ENCODE data around the gene AKAP8. TPM values are rescaled to one million over a fixed set of nuclear protein-coding genes. Genes with fewer than 3 reads are reported as not detected.

The AKAP8 gene
- total RNA-seq, 1 donor from 2014 or later: 37.0 TPM

DNA sequence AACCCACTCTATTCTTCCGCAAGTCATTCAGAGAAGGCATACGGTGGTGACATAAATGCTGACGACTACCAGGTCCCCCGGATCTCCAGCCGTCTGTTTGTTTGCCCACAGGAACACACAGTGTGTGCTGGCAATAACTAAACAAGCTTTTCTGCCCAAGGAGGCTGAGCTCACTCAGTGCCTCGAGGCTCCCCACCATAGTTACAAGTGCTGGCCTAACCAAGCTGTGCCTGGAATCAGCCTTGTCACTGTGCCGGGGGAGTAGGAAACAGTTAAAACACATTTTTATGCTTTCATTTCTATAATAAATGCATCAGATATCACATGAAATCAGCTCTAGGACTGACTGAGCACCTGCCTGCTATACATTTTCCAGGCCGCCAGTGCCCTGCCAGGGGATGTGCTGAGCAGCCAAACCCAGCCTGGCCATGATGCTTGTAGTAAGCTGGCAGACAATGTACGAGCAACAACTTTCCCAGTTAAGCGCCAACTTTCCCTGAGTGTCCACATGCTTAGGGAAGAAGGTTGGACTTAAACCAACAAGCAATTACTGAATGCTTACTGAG, 75.4 kb downstream of the AKAP8 start:
- TF ChIP-seq, protein P1, sequence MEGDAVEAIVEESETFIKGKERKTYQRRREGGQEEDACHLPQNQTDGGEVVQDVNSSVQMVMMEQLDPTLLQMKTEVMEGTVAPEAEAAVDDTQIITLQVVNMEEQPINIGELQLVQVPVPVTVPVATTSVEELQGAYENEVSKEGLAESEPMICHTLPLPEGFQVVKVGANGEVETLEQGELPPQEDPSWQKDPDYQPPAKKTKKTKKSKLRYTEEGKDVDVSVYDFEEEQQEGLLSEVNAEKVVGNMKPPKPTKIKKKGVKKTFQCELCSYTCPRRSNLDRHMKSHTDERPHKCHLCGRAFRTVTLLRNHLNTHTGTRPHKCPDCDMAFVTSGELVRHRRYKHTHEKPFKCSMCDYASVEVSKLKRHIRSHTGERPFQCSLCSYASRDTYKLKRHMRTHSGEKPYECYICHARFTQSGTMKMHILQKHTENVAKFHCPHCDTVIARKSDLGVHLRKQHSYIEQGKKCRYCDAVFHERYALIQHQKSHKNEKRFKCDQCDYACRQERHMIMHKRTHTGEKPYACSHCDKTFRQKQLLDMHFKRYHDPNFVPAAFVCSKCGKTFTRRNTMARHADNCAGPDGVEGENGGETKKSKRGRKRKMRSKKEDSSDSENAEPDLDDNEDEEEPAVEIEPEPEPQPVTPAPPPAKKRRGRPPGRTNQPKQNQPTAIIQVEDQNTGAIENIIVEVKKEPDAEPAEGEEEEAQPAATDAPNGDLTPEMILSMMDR (conservative IDR thresholded peaks at IDR 0.05): no peak
- Mint-ChIP-seq H3K27ac (peak overlapping the region; percentile 81), H3K36me3 (peaks cover 17% of the 10 kb centered on the region), H3K4me1 (ENCODE audit: unreplicated experiment) (peaks cover 37% of the 10 kb centered on the region), H3K27me3 (no peaks in the 10 kb centered on the region), H3K4me3 (peak overlapping the region; percentile 31), H3K9me3 (no peaks in the 10 kb centered on the region)
- DNase-seq (ENCODE audit: extremely low spot score, unreplicated experiment): no peak

Other genes with a start within 250 kb of the AKAP8 start
- 119 and 139 TPM in 2 replicates for gene NOTCH3, start 178.8 kb downstream of the AKAP8 start, total RNA-seq (ENCODE audit: low replicate concordance)
- gene EPHX3, start 147.3 kb downstream of the AKAP8 start, total RNA-seq (ENCODE audit: low replicate concordance): 5.1 and 9.4 TPM in 2 replicates
- 108 and 123 TPM in 2 replicates for gene BRD4, start 47.2 kb downstream of the AKAP8 start, total RNA-seq (ENCODE audit: low replicate concordance)
- gene AKAP8L, start 39.2 kb upstream of the AKAP8 start, total RNA-seq (ENCODE audit: low replicate concordance): 104 and 166 TPM in 2 replicates
- 37.3 and 45.8 TPM in 2 replicates for gene WIZ, start 70.2 kb upstream of the AKAP8 start, total RNA-seq (ENCODE audit: low replicate concordance)
- gene RASAL3, start 84.8 kb upstream of the AKAP8 start, total RNA-seq (ENCODE audit: low replicate concordance): not detected in 2 replicates
- gene PGLYRP2, start 99.7 kb upstream of the AKAP8 start, total RNA-seq (ENCODE audit: low replicate concordance): not detected in 2 replicates
- gene CYP4F22, start 128.7 kb upstream of the AKAP8 start, total RNA-seq (ENCODE audit: low replicate concordance): not detected in 2 replicates
- gene CYP4F8, start 235.4 kb upstream of the AKAP8 start, total RNA-seq (ENCODE audit: low replicate concordance): not detected in 2 replicates